Left ventricle myocardium inferior (tissue), 1 donor: ENCODE results near the gene BPIFB2. TPM values are rescaled to one million over a fixed set of nuclear protein-coding genes. Genes with fewer than 3 reads are reported as not detected.

Source experiments
- DNase-seq: peaks from one replicate; pipeline ENCODE4 v3.0.0-alpha.2; 2020
- H3K27ac ChIP-seq: fragments of 200-600 bp; replicated peaks from 2 replicates; pipeline ENCODE4 v1.8.0; 2021
- H3K27me3 ChIP-seq: fragments of 200-600 bp; 2 replicates; pipeline ENCODE4 v1.8.0; 2021; ENCODE audit warnings: low read depth
- H3K36me3 ChIP-seq: fragments of 200-600 bp; 2 replicates; pipeline ENCODE4 v1.8.0; 2021
- H3K4me1 ChIP-seq: fragments of 200-600 bp; 2 replicates; pipeline ENCODE4 v1.8.0; 2021
- H3K4me3 ChIP-seq: fragments of 200-600 bp; 2 replicates; pipeline ENCODE4 v1.8.0; 2021; ENCODE audit warnings: mild to moderate bottlenecking, moderate library complexity
- H3K9me3 ChIP-seq: fragments of 200-600 bp; replicated peaks from 2 replicates; pipeline ENCODE4 v1.8.0; 2021
- CTCF ChIP-seq: fragments of 200-600 bp; IDR thresholded peaks from 2 replicates; pipeline ENCODE4 v1.8.0; 2021; ENCODE audit warnings: antibody characterized with exemption, mild to moderate bottlenecking, borderline replicate concordance
- intact Hi-C: fragments of 100-400 bp; cut with micrococcal nuclease; formaldehyde crosslinking; loops from one replicate; pipeline ENCODE4 v1.11.0; 2022
- total RNA-seq: library from RNA; stranded (reverse); fragmentation: NEBNext Ultra II Directional; extraction: Animal tissue kit (Norgen Biotek cat#: 25700); gene quantifications from one replicate; pipeline ENCODE4 v1.2.1, GENCODE V29; 2021
- donor health status: DM: no; HTN: yes; CAD: no; lungs with severe emphysema.

Gene BPIFB2
- total RNA-seq, 1 donor from 2014 or later: not detected

GRCh38 chr20:33059741-33060390 lies 52.4 kb downstream of the BPIFB2 start:
- no peak for DNase-seq
- Histone ChIP-seq H3K36me3 (no peaks in the 10 kb centered on the region), H3K4me3 (no peak overlapping the region), H3K27me3 (peaks cover 17% of the 10 kb centered on the region), H3K27ac (no peak overlapping the region), H3K9me3 (no peaks in the 10 kb centered on the region), H3K4me1 (no peaks in the 10 kb centered on the region)
- no peak for TF ChIP-seq CTCF
- intact Hi-C loops: no loop called here

DNA sequence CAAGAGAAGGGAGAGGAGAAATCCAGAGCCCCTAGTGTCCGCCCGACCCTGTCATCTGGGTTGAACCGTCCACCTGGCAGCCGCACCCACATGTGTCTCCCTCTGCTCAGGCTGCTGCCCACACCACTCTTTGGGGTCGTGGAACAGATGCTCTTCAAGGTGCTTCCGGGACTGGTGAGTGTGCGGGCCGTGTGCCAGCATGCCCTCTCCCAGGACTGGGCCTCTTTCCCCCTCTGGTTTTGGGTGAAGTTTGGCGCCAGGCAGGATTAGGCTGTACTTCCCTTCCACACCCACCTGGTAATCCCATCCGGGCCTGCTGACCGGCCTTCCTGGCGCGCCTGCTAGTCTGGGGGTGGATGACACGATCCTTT lies 54.1 kb downstream of the BPIFB2 start:
- Histone ChIP-seq H3K4me3 (no peak overlapping the region), H3K27me3 (peaks cover 7% of the 10 kb centered on the region), H3K9me3 (no peaks in the 10 kb centered on the region), H3K36me3 (no peaks in the 10 kb centered on the region), H3K27ac (no peak overlapping the region), H3K4me1 (no peaks in the 10 kb centered on the region)
- no peak for DNase-seq
- TF ChIP-seq CTCF: no peak
- intact Hi-C loops: no loop called here

DNA sequence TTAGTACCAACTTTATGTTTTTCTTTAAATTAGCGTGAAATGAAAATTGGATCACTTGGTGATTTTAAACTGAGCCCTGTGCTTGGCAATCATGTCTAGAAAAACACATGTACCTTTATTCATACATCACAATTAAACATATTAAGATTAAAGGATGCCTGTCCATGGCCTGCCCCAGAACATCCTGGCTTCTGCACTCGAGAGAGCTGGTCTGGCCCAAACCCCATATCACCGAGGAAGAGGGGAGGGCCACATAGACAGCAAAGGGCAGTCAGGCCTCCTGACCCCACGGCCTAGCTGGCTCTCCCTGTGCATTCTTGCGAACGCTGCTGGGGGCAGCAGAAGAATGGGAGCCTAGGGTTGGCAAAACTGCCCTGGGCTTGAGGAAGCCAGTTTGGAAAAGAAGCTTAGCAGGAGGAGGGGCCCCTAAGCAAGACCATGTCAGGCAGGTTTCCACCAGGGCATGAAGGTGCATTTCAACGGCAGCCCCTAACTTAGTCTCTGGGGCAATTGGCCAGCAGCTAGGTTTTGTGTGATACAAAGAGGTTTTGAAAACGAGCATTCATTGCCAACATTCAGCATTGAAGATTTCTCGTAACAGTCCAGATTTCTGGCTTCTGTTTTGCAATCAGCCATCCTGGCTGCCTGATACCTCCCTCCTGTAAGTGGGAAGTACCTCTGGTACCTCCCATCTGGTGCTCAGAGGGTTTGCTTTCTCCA lies 54.8 kb downstream of the BPIFB2 start:
- Histone ChIP-seq H3K27me3 (peaks cover 7% of the 10 kb centered on the region), H3K27ac (no peak overlapping the region), H3K4me1 (no peaks in the 10 kb centered on the region), H3K36me3 (no peaks in the 10 kb centered on the region), H3K9me3 (no peaks in the 10 kb centered on the region), H3K4me3 (no peak overlapping the region)
- DNase-seq: no peak
- no peak for TF ChIP-seq CTCF
- intact Hi-C loops: no loop called here

GRCh38 chr20:33062825-33063149 lies 55.3 kb downstream of the BPIFB2 start:
- TF ChIP-seq CTCF: no peak
- no peaks in the 10 kb centered on the region for H3K4me1 ChIP-seq
- H3K9me3 ChIP-seq: no peaks in the 10 kb centered on the region
- no peak for DNase-seq
- intact Hi-C loops: no loop called here
- peaks cover 7% of the 10 kb centered on the region for H3K27me3 ChIP-seq
- no peak overlapping the region for H3K27ac ChIP-seq
- H3K4me3 ChIP-seq: no peak overlapping the region
- no peaks in the 10 kb centered on the region for H3K36me3 ChIP-seq

GRCh38 chr20:33063271-33063670 lies 55.8 kb downstream of the BPIFB2 start:
- H3K36me3 ChIP-seq: no peaks in the 10 kb centered on the region
- H3K4me1 ChIP-seq: no peaks in the 10 kb centered on the region
- intact Hi-C loops: no loop called here
- H3K27me3 ChIP-seq: peaks cover 7% of the 10 kb centered on the region
- no peak overlapping the region for H3K27ac ChIP-seq
- no peak overlapping the region for H3K4me3 ChIP-seq
- H3K9me3 ChIP-seq: no peaks in the 10 kb centered on the region
- no peak for TF ChIP-seq CTCF
- no peak for DNase-seq
